Measurements from ENCODE around the gene SPINDOC. TPM values are rescaled to one million over a fixed set of nuclear protein-coding genes. Genes with fewer than 3 reads are reported as not detected.

The SPINDOC gene
- total RNA-seq, 1 donor from 2014 or later = 77.8 TPM

GRCh38 chr11:63834535-63835157 is 21.4 kb downstream of the SPINDOC start:
- no peak for DNase-seq (ENCODE audit: low spot score, unreplicated experiment)
- no peak overlapping the region for H3K27ac Mint-ChIP-seq
- no peak overlapping the region for H3K4me3 Mint-ChIP-seq (ENCODE audit: low read depth)
- no peaks in the 10 kb centered on the region for H3K36me3 Mint-ChIP-seq (ENCODE audit: insufficient read depth)
- TF ChIP-seq CTCF (IDR thresholded peaks at IDR 0.05; ENCODE audit: unreplicated experiment) = no peak
- peaks cover 6% of the 10 kb centered on the region for H3K4me1 Mint-ChIP-seq (ENCODE audit: low read depth)
- H3K9me3 Mint-ChIP-seq (ENCODE audit: low read depth) = no peaks in the 10 kb centered on the region
- no peaks in the 10 kb centered on the region for H3K27me3 Mint-ChIP-seq

- Mint-ChIP-seq H3K4me1 (ENCODE audit: low read depth) (peaks cover 10% of the 10 kb centered on the region), H3K4me3 (ENCODE audit: low read depth) (no peak overlapping the region), H3K9me3 (ENCODE audit: low read depth) (no peaks in the 10 kb centered on the region), H3K27me3 (no peaks in the 10 kb centered on the region), H3K36me3 (ENCODE audit: insufficient read depth) (no peaks in the 10 kb centered on the region), H3K27ac (no peak overlapping the region)
- DNase-seq (ENCODE audit: low spot score, unreplicated experiment) = no peak
- TF ChIP-seq CTCF (IDR thresholded peaks at IDR 0.05; ENCODE audit: unreplicated experiment) = no peak
Measured at GRCh38 chr11:63835158-63835545, 21.9 kb downstream of the SPINDOC start.

GRCh38 chr11:63837027-63837688 is 23.9 kb downstream of the SPINDOC start:
- H3K4me3 Mint-ChIP-seq (ENCODE audit: low read depth) = no peak overlapping the region
- H3K27ac Mint-ChIP-seq = peak overlapping the region; percentile 53
- no peaks in the 10 kb centered on the region for H3K27me3 Mint-ChIP-seq
- H3K9me3 Mint-ChIP-seq (ENCODE audit: low read depth) = no peaks in the 10 kb centered on the region
- peak; percentile 63 for DNase-seq (ENCODE audit: low spot score, unreplicated experiment)
- H3K36me3 Mint-ChIP-seq (ENCODE audit: insufficient read depth) = no peaks in the 10 kb centered on the region
- peak; percentile 86 for TF ChIP-seq CTCF (IDR thresholded peaks at IDR 0.05; ENCODE audit: unreplicated experiment)
- H3K4me1 Mint-ChIP-seq (ENCODE audit: low read depth) = peaks cover 31% of the 10 kb centered on the region

- no peak overlapping the region for H3K4me3 Mint-ChIP-seq (ENCODE audit: low read depth)
Measured at GRCh38 chr11:63837739-63838138, 24.5 kb downstream of the SPINDOC start.

More at GRCh38 chr11:63837739-63838138, 24.5 kb downstream of the SPINDOC start:
- TF ChIP-seq CTCF (IDR thresholded peaks at IDR 0.05; ENCODE audit: unreplicated experiment) = no peak
- Mint-ChIP-seq H3K9me3 (ENCODE audit: low read depth) (no peaks in the 10 kb centered on the region), H3K27me3 (no peaks in the 10 kb centered on the region), H3K36me3 (ENCODE audit: insufficient read depth) (no peaks in the 10 kb centered on the region), H3K27ac (no peak overlapping the region), H3K4me1 (ENCODE audit: low read depth) (peaks cover 36% of the 10 kb centered on the region)
- no peak for DNase-seq (ENCODE audit: low spot score, unreplicated experiment)

Data from progenitor cell of endocrine pancreas (in vitro differentiated cells).